Lower leg skin (tissue), 4 donors: ENCODE measurements around the gene VIM. TPM values are rescaled to one million over a fixed set of nuclear protein-coding genes. Genes with fewer than 3 reads are reported as not detected.

Experiments
- DNase-seq, 2 donors: peaks; one replicate each; pipeline ENCODE4 v3.0.0-alpha.2; 2019; ENCODE audit warnings: low spot score in 2 of 2
- H3K4me3 ChIP-seq: fragments of 200-600 bp; sonication (generic); 2 replicates; pipeline ENCODE4 v1.5.1; 2017; ENCODE audit warnings: mild to moderate bottlenecking, low read depth; ENCODE audit not compliant: poor library complexity, severe bottlenecking
- CTCF ChIP-seq, 3 donors: fragments of 450-650 bp; IDR thresholded peaks; one replicate each; pipeline ENCODE4 v1.5.1; 2016; ENCODE audit warnings: antibody characterized with exemption in 3 of 3, mild to moderate bottlenecking in 3 of 3, moderate library complexity in 2 of 3
- POLR2A ChIP-seq, 2 donors: fragments of 450-650 bp; IDR thresholded peaks; one replicate each; pipeline ENCODE4 v1.6.1; 2016 to 2017; ENCODE audit warnings: antibody characterized with exemption in 2 of 2, mild to moderate bottlenecking in 1 of 2, moderate library complexity in 1 of 2
- WGBS, 2 donors: methylation state at CpG; one replicate each; pipeline ENCODE4 v1.1.5; 2018; 5-methylcytosine and 5-hydroxymethylcytosine counted together
- intact Hi-C: fragments of 100-400 bp; cut with DNase I; formaldehyde crosslinking; loops from one replicate; pipeline ENCODE4 v1.15.0; 2023; ENCODE audit warnings: low total_unique reads
- total RNA-seq, 4 donors: library from RNA; depleted of rRNA; stranded (reverse); fragments of >200 nt; gene quantifications; one replicate each; pipeline ENCODE4 v1.1.0, GENCODE V29; 2016

The VIM gene
- total RNA-seq, 4 donors from 2014 or later = 891 to 2,288 (median 1,243) TPM

- DNase-seq = no peak
- no peak for TF ChIP-seq CTCF (IDR thresholded peaks at IDR 0.05)
- TF ChIP-seq POLR2A (IDR thresholded peaks at IDR 0.05) = no peak
- intact Hi-C loops = no loop called here
- H3K4me3 ChIP-seq = no peak overlapping the region
- 29 to 36% methylated on average over 9 of the region's 9 CpGs for WGBS, 2 donors
These were observed 28.7 kb upstream of the VIM start for GRCh38 chr10:17199351-17199804.

DNA sequence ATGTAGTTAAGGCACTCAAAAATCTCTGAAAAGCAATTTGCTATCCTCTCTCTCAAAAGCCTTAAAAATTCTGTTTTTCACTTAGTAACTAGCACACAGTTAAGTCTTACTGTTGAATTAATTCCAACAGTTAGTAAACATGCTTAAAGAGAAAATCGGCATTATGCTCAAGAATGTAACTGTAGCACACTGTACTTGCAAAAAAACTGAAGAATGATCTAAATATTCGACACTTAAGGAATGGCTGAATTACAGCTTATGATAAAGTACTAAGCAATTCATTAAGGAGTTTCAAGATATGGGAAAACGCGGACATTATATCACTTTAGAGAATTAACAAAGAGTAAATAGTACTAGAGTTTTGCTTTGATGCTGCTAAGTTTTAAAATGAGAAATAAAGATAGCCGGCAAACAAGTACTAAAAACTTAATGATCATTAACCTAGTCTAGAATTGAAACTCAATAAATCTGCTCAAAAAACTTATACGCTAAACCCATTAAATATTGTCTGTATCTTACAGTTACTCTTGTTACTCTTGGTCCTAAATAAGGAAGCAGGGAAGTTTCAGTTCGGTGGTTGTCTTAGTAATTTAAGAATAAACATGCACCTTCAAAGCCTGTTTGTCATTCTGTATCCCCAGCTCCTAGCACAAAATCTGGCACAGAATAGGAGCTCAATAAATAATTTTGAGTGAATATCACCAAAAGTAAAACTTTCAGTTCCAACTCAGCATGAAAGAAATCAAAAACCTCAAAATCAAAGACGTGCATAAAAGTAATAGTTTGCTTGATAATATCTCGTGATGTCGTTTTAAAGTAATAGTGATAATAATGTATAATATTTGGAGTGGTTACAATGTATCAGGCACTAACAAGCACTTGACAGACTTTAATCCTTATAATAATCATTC is 27.8 kb upstream of the VIM start:
- 18 to 25% methylated on average over 10 of the region's 10 CpGs for WGBS, 2 donors
- no peak for DNase-seq
- TF ChIP-seq POLR2A (IDR thresholded peaks at IDR 0.05) (no peak), CTCF (IDR thresholded peaks at IDR 0.05) (no peak)
- no peak overlapping the region for H3K4me3 ChIP-seq
- intact Hi-C loops = no loop called here

GRCh38 chr10:17200912-17201793 is 26.9 kb upstream of the VIM start, which contains the start of gene TRDMT1:
Gene TRDMT1 (minus strand): TSS chr10:17201672. CDS start chr10:17201634, 38 bp downstream.
- H3K4me3 ChIP-seq = peak within 1 kb of the TSS; percentile 59
- WGBS, 2 donors = 0 to 1% methylated on average over 34 to 47 of the region's 60 CpGs
- TF ChIP-seq CTCF (IDR thresholded peaks at IDR 0.05) (peak in 1 of 3 donors; percentile 14), POLR2A (IDR thresholded peaks at IDR 0.05) (no peak)
- intact Hi-C loops = no loop called here
- DNase-seq = peak; percentile 69 to 97

GRCh38 chr10:17201794-17202116 is 26.3 kb upstream of the VIM start:
- TF ChIP-seq POLR2A (IDR thresholded peaks at IDR 0.05) (no peak), CTCF (IDR thresholded peaks at IDR 0.05) (no peak)
- peak overlapping the region; percentile 59 for H3K4me3 ChIP-seq
- 13 to 19% methylated on average over 3 of the region's 3 CpGs for WGBS, 2 donors
- no peak for DNase-seq
- intact Hi-C loops = no loop called here

- TF ChIP-seq CTCF (IDR thresholded peaks at IDR 0.05) = no peak
- TF ChIP-seq POLR2A (IDR thresholded peaks at IDR 0.05) = no peak
- DNase-seq = no peak
- 91 to 95% methylated on average over 2 of the region's 2 CpGs for whole genome bisulfite sequencing, 2 donors
- no peak overlapping the region for H3K4me3 ChIP-seq
- intact Hi-C loops = no loop called here
These were observed 25.5 kb upstream of the VIM start for GRCh38 chr10:17202506-17202905.
